HG02884 (cell line): ENCODE measurements around the gene TPX2.

Source experiments
- ATAC-seq: cut with Tn5 transposase; IDR thresholded peaks from one replicate; pipeline ENCODE4 v1.9.1; 2021; ENCODE audit warnings: mild to moderate bottlenecking, moderate library complexity; ENCODE audit not compliant: unreplicated experiment

Gene TPX2

GRCh38 chr20:31845300-31845863 is 106.3 kb downstream of the TPX2 start, which contains the start of gene FOXS1:
Gene FOXS1 (minus strand): TSS chr20:31845604. CDS start chr20:31845542, 62 bp downstream.
- ATAC-seq, result no peak

DNA sequence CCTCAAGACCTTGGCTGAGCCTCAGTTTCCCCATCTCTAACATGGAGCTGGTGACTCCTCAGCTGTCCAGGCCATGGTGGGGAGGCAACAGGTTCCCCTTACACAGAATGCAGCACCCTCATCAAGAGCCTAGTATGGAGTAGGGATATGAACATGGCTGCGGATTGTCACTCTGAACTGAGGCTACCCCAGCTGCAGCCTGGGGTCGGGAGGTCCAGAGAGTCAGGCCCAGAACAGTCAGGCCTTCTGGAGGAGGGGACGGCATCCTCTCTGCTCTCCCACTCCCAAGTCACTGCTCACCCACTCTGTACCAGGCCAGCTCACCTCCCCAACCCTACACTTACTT is 107.7 kb downstream of the TPX2 start:
- no peak for ATAC-seq

- no peak for ATAC-seq
These were observed 109.3 kb downstream of the TPX2 start for GRCh38 chr20:31848088-31848999.

GRCh38 chr20:31849306-31849930 is 110.3 kb downstream of the TPX2 start:
- ATAC-seq, result no peak
